OCI-LY3 (cell line): Measurements from ENCODE around the gene ABI1.

Experiments used
- CTCF ChIP-seq: fragments of 200-600, 300-600 bp; sonication (generic); IDR thresholded peaks from 2 replicates; pipeline ENCODE4 v1.5.1; 2014; ENCODE audit warnings: antibody characterized with exemption, low read length, low read depth
- EZH2phosphoT487 ChIP-seq: fragments of 200-600 bp; shearing (Covaris generic); IDR thresholded peaks from 2 replicates; pipeline ENCODE4 v1.6.1; 2018; ENCODE audit warnings: antibody characterized with exemption, mixed run types, low read depth

- no peak for TF ChIP-seq CTCF
- no peak for TF ChIP-seq EZH2phosphoT487
Observed at GRCh38 chr10:26723016-26723415, 137.7 kb downstream of the ABI1 start.
